ENCODE results near the gene OR2S2. TPM values are rescaled to one million over a fixed set of nuclear protein-coding genes. Genes with fewer than 3 reads are reported as not detected.

Gene OR2S2
- total RNA-seq, 1 donor from 2014 or later, result not detected

GRCh38 chr9:35944841-35945240, 13.1 kb downstream of the OR2S2 start:
- Histone ChIP-seq H3K36me3 (no peaks in the 10 kb centered on the region), H2AFZ (replicated peaks) (peak overlapping the region; percentile 91), H3K9ac (no peak overlapping the region), H3K4me2 (no peak overlapping the region), H3K4me1 (no peaks in the 10 kb centered on the region), H4K20me1 (ENCODE audit: low read depth) (no peaks in the 10 kb centered on the region), H3K27ac (no peak overlapping the region), H3K9me3 (ENCODE audit: low read depth) (no peaks in the 10 kb centered on the region), H3K79me2 (ENCODE audit: low read depth) (no peaks in the 10 kb centered on the region), H3K27me3 (peaks cover 80% of the 10 kb centered on the region), H3K4me3 (no peak overlapping the region), H3F3A (ENCODE audit: low read depth) (no peaks in the 10 kb centered on the region)
- DNase-seq (ENCODE audit: low spot score), result no peak
- Mint-ChIP-seq H3K4me3 (no peak overlapping the region), H3K27ac (no peak overlapping the region), H3K9me3 (no peaks in the 10 kb centered on the region), H3K4me1 (no peaks in the 10 kb centered on the region), H3K36me3 (no peaks in the 10 kb centered on the region), H3K27me3 (ENCODE audit: insufficient read depth, low read depth) (peaks cover 7% of the 10 kb centered on the region)
- TF ChIP-seq CTCF (IDR thresholded peaks at IDR 0.05) (no peak), EZH2 (IDR thresholded peaks at IDR 0.05) (no peak), EZH2phosphoT487 (IDR thresholded peaks at IDR 0.05) (no peak)

- Histone ChIP-seq H3K4me2 (no peak overlapping the region), H3K79me2 (ENCODE audit: low read depth) (no peaks in the 10 kb centered on the region), H3K27me3 (peaks cover 79% of the 10 kb centered on the region), H3K9me3 (ENCODE audit: low read depth) (no peaks in the 10 kb centered on the region), H3K36me3 (no peaks in the 10 kb centered on the region), H3K9ac (no peak overlapping the region), H3K4me1 (no peaks in the 10 kb centered on the region), H3K4me3 (no peak overlapping the region), H3F3A (ENCODE audit: low read depth) (no peaks in the 10 kb centered on the region), H3K27ac (no peak overlapping the region), H4K20me1 (ENCODE audit: low read depth) (no peaks in the 10 kb centered on the region), H2AFZ (replicated peaks) (no peak overlapping the region)
- H3K4me3 Mint-ChIP-seq, result no peak overlapping the region
- DNase-seq (ENCODE audit: low spot score), result no peak
- no peak overlapping the region for H3K27ac Mint-ChIP-seq
- no peak for TF ChIP-seq EZH2 (IDR thresholded peaks at IDR 0.05)
- no peak for TF ChIP-seq CTCF (IDR thresholded peaks at IDR 0.05)
- no peak for TF ChIP-seq EZH2phosphoT487 (IDR thresholded peaks at IDR 0.05)
- no peaks in the 10 kb centered on the region for H3K9me3 Mint-ChIP-seq
- no peaks in the 10 kb centered on the region for H3K4me1 Mint-ChIP-seq
- H3K36me3 Mint-ChIP-seq, result no peaks in the 10 kb centered on the region
- H3K27me3 Mint-ChIP-seq (ENCODE audit: insufficient read depth, low read depth), result peaks cover 7% of the 10 kb centered on the region
Measured at GRCh38 chr9:35944173-35944572, 13.8 kb downstream of the OR2S2 start.

- Histone ChIP-seq H3K79me2 (ENCODE audit: low read depth) (no peaks in the 10 kb centered on the region), H3K9me3 (ENCODE audit: low read depth) (no peaks in the 10 kb centered on the region), H3K27me3 (peaks cover 62% of the 10 kb centered on the region), H3K4me1 (no peaks in the 10 kb centered on the region), H3K4me3 (no peak overlapping the region), H3F3A (ENCODE audit: low read depth) (no peaks in the 10 kb centered on the region), H2AFZ (replicated peaks) (no peak overlapping the region), H4K20me1 (ENCODE audit: low read depth) (no peaks in the 10 kb centered on the region), H3K9ac (no peak overlapping the region), H3K4me2 (no peak overlapping the region), H3K27ac (no peak overlapping the region), H3K36me3 (no peaks in the 10 kb centered on the region)
- H3K36me3 Mint-ChIP-seq, result peaks cover 1% of the 10 kb centered on the region
- no peak for DNase-seq (ENCODE audit: low spot score)
- no peaks in the 10 kb centered on the region for H3K4me1 Mint-ChIP-seq
- no peak overlapping the region for H3K27ac Mint-ChIP-seq
- no peaks in the 10 kb centered on the region for H3K9me3 Mint-ChIP-seq
- H3K27me3 Mint-ChIP-seq (ENCODE audit: insufficient read depth, low read depth), result peaks cover 7% of the 10 kb centered on the region
- no peak for TF ChIP-seq EZH2phosphoT487 (IDR thresholded peaks at IDR 0.05)
- no peak for TF ChIP-seq EZH2 (IDR thresholded peaks at IDR 0.05)
- no peak for TF ChIP-seq CTCF (IDR thresholded peaks at IDR 0.05)
- no peak overlapping the region for H3K4me3 Mint-ChIP-seq
Measured at GRCh38 chr9:35942286-35942685, 15.7 kb downstream of the OR2S2 start.
